HG02884 (cell line): ENCODE measurements around the gene STAC3.

ENCODE experiments used
- ATAC-seq: cut with Tn5 transposase; IDR thresholded peaks from one replicate; pipeline ENCODE4 v1.9.1; 2021; ENCODE audit warnings: mild to moderate bottlenecking, moderate library complexity; ENCODE audit not compliant: unreplicated experiment

Gene STAC3

DNA sequence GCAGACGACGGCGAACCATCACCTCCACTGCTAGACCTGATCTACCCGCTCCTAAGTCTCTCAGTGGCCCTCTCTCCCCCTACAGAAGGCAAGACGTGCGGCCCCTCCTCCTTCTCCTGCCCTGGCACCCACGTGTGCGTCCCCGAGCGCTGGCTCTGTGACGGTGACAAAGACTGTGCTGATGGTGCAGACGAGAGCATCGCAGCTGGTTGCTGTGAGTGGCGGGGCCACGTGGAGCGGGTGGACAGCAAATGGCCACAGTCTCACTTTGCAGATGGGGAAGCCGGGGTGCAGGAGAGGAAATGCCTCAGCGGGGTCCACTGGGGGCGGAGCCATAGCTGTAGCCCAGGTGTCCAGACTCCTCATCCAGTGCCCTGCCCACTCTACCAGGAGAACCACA lies 55.8 kb downstream of the STAC3 start:
- no peak for ATAC-seq

DNA sequence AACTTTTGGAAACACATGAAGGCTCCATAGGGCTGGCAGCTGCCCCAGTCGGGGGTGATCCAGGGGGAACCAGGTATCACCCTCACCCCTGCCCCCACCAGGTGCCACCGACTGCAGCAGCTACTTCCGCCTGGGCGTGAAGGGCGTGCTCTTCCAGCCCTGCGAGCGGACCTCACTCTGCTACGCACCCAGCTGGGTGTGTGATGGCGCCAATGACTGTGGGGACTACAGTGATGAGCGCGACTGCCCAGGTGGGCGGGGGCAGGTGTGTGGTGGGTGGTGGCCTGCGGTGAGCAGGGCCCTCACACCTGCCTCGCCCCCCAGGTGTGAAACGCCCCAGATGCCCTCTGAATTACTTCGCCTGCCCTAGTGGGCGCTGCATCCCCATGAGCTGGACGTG lies 56.7 kb downstream of the STAC3 start:
- no peak for ATAC-seq

DNA sequence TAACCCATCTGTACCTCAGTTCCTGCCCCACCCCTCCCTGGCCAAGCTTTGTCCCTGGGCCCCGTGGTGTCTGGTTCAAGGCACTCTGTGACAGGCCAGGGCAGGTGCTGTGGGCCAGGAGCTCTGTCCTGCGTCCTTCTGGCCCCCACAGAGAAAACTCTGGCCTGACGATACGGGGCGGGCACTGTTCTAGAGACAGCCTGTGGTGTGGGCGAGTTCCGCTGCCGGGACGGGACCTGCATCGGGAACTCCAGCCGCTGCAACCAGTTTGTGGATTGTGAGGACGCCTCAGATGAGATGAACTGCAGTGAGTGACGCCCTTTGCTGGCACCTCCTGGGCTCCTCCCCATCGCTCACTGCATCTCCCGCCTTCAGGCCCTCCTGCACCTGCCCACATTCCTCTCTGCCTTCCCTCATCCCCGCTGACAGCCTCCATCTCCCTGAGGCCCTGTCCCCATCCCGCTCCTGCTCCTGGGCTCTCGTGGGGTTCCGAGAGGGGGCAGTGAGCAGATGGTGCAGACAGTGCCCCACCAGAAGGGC lies 57.2 kb downstream of the STAC3 start:
- no peak for ATAC-seq
